A549 (cell line): ENCODE results near the gene MYO10. TPM values are rescaled to one million over a fixed set of nuclear protein-coding genes. Genes with fewer than 3 reads are reported as not detected.
"Not testable (repeated sequence)": the region's sequence is repeated elsewhere in the genome, so short reads cannot be mapped to it uniquely, and the experiment has no call there.

Experiments used
- ATAC-seq, 2 experiments: fragments of 200-7000 bp in 1 of 2; fragments of >200 bp in 1 of 2; cut with Nextera tagmentation in 1 of 2; cut with Tn5 transposase in 1 of 2; 3 replicates each; pipeline versions ENCODE4 v1.8.0 to v1.9.1; 2018 to 2020; ENCODE audit warnings: mild to moderate bottlenecking in 1 of 2, moderate library complexity in 1 of 2
- CTCF ChIA-PET: fragments of 300-600 bp; sonication (Branson Sonifier 250); formaldehyde crosslinking; extraction: SDS; loops from one replicate; lab custom pipeline; 2021; ENCODE audit warnings: antibody characterized with exemption, inconsistent platforms; lab: Yijun Ruan, JAX
- POLR2A ChIA-PET: fragments of 350-600 bp; formaldehyde crosslinking; extraction: SDS; loops from one replicate; lab custom pipeline; 2021; ENCODE audit warnings: antibody characterized with exemption, inconsistent platforms; lab: Yijun Ruan, JAX
- DNase-seq, 2 experiments: peaks; one replicate each; pipeline versions ENCODE4 v3.0.0 to v3.0.0-alpha.2; 2011 to 2016; ENCODE audit warnings: low read depth in 1 of 2, low spot score in 1 of 2
- FAIRE-seq: peaks from 2 replicates; lab custom pipeline; 2011; peaks lifted over from hg19 to GRCh38; lab: Jason Lieb, UNC
- H3K27ac ChIP-seq, 2 experiments: fragments of >200 bp; sonication (Bioruptor Twin); formaldehyde crosslinking; 3 replicates each; pipeline ENCODE4 v1.5.1; 2016 to 2017
- H3K4me1 ChIP-seq: fragments of >200 bp; sonication (Bioruptor Twin); formaldehyde crosslinking; 3 replicates; pipeline ENCODE4 v1.6.1; 2016
- H3K4me2 ChIP-seq: fragments of >200 bp; sonication (Bioruptor Twin); formaldehyde crosslinking; 3 replicates; pipeline ENCODE4 v1.6.1; 2016
- H3K4me3 ChIP-seq: fragments of >200 bp; sonication (Bioruptor Twin); formaldehyde crosslinking; 3 replicates; pipeline ENCODE4 v1.5.1; 2016
- H3K9me3 ChIP-seq: fragments of >200 bp; sonication (Bioruptor Twin); formaldehyde crosslinking; 3 replicates; pipeline ENCODE4 v1.6.1; 2016
- BHLHE40 ChIP-seq: IDR thresholded peaks from 2 replicates; pipeline ENCODE4 v1.6.1; 2012; ENCODE audit warnings: low read depth, low read length, inconsistent platforms
- CHD4 ChIP-seq: fragments of 200-600 bp; sonication (generic); IDR thresholded peaks from 2 replicates; pipeline ENCODE4 v1.6.1; 2016; ENCODE audit warnings: antibody characterized with exemption, mild to moderate bottlenecking, borderline replicate concordance
- E2F6 ChIP-seq: IDR thresholded peaks from 2 replicates; pipeline ENCODE4 v1.6.1; 2012; ENCODE audit warnings: low read depth, borderline replicate concordance
- EHMT2 ChIP-seq: fragments of 200-600 bp; sonication (generic); IDR thresholded peaks from 2 replicates; pipeline ENCODE4 v1.6.1; 2016; ENCODE audit warnings: antibody characterized with exemption, low read depth, mild to moderate bottlenecking, moderate library complexity
- USF2 ChIP-seq: fragments of 450-650 bp; IDR thresholded peaks from 2 replicates; pipeline ENCODE4 v1.6.1; 2014; ENCODE audit warnings: antibody characterized with exemption
- ZFP36 ChIP-seq: fragments of 450-650 bp; IDR thresholded peaks from 2 replicates; pipeline ENCODE4 v1.6.1; 2014; ENCODE audit warnings: borderline replicate concordance; ENCODE audit not compliant: partially characterized antibody
- WGBS: methylation state at CpG from one replicate; pipeline ENCODE4 v1.1.6; 2017; ENCODE audit errors: missing lambda C conversion rate; 5-methylcytosine and 5-hydroxymethylcytosine counted together
- polyA plus RNA-seq, 4 experiments: library from polyadenylated mRNA; depleted of rRNA in 3 of 4; stranded (reverse); fragments of >200 nt; fragmentation: RNase III in 1 of 4; extraction: RNeasy Plus Mini Kit Qiagen cat#74134 plus additional on column Dnase treatment in 1 of 4; gene quantifications; 2 replicates in 3 of 4; 3 replicates in 1 of 4; pipeline ENCODE4 v1.2.3, GENCODE V29; 2011 to 2017
- TF ChIP-seq, protein P1 (sequence below): fragments of 200-600 bp; sonication (generic); IDR thresholded peaks from 2 replicates; pipeline ENCODE4 v1.6.1; 2016; ENCODE audit warnings: antibody characterized with exemption, mild to moderate bottlenecking, moderate library complexity

The MYO10 gene
- polyA plus RNA-seq, 2 of the 4 experiments (the other 2 are of a cell fraction), result 68.0 to 68.5 TPM

DNA sequence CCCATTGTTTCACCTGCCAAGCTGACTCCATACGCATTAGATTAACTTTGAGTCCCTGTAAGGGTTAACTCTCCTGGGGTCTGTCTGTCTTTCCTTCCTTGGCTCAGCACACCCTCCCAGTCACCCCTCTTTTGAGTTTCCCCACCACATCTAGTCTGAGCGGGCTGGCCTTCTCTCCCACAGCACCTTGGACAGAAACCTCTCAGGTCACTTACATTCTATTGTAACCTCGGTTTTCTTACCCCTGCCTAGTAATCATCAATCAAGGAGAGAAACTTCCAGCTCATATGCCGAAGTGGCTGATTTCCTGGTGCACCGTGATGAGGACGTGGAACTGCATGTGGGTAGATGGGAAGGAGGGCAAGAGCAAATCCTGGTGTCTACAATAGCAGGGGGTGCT, 102.1 kb downstream of the MYO10 start:
- Histone ChIP-seq H3K4me2 (no peak overlapping the region), H3K4me1 (peaks cover 31% of the 10 kb centered on the region; the same call in 2 of the 3 replicates), H3K4me3 (no peak overlapping the region)
- ATAC-seq, result no peak
- POLR2A ChIA-PET, result no interaction called here
- TF ChIP-seq, protein P1, sequence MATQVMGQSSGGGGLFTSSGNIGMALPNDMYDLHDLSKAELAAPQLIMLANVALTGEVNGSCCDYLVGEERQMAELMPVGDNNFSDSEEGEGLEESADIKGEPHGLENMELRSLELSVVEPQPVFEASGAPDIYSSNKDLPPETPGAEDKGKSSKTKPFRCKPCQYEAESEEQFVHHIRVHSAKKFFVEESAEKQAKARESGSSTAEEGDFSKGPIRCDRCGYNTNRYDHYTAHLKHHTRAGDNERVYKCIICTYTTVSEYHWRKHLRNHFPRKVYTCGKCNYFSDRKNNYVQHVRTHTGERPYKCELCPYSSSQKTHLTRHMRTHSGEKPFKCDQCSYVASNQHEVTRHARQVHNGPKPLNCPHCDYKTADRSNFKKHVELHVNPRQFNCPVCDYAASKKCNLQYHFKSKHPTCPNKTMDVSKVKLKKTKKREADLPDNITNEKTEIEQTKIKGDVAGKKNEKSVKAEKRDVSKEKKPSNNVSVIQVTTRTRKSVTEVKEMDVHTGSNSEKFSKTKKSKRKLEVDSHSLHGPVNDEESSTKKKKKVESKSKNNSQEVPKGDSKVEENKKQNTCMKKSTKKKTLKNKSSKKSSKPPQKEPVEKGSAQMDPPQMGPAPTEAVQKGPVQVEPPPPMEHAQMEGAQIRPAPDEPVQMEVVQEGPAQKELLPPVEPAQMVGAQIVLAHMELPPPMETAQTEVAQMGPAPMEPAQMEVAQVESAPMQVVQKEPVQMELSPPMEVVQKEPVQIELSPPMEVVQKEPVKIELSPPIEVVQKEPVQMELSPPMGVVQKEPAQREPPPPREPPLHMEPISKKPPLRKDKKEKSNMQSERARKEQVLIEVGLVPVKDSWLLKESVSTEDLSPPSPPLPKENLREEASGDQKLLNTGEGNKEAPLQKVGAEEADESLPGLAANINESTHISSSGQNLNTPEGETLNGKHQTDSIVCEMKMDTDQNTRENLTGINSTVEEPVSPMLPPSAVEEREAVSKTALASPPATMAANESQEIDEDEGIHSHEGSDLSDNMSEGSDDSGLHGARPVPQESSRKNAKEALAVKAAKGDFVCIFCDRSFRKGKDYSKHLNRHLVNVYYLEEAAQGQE, result peak; percentile 45; the same call in 1 of the 2 replicates
- TF ChIP-seq BHLHE40, result no peak
- TF ChIP-seq, all 56 proteins: peak for 1
- FAIRE-seq, result no peak
- Histone ChIP-seq H3K27ac (no peak overlapping the region), H3K9me3 (no peaks in the 10 kb centered on the region)
- CTCF ChIA-PET, result no interaction called here
- no peak for DNase-seq
- WGBS, result 91% methylated on average over 6 of the region's 6 CpGs

GRCh38 chr5:16831326-16831725, 104.8 kb downstream of the MYO10 start:
- ATAC-seq, POLR2A ChIA-PET, H3K4me3 ChIP-seq, H3K4me2 ChIP-seq, FAIRE-seq, H3K27ac ChIP-seq, DNase-seq, H3K9me3 ChIP-seq, CTCF ChIA-PET: not testable (repeated sequence)
- 95% methylated on average over 7 of the region's 7 CpGs for WGBS
- H3K4me1 ChIP-seq, result peaks cover 39% of the 10 kb centered on the region; the same call in 2 of the 3 replicates

- FAIRE-seq (no peak), ATAC-seq (no peak), DNase-seq (no peak)
- Histone ChIP-seq H3K4me1 (peaks cover 13% of the 10 kb centered on the region; the same call in 2 of the 3 replicates), H3K27ac (0 out of 6 replicates have a peak overlapping the region, but pooled peaks of 1 of the 2 experiments have one; percentile 15), H3K4me3 (no peak overlapping the region), H3K9me3 (no peaks in the 10 kb centered on the region), H3K4me2 (no peak overlapping the region)
- TF ChIP-seq E2F6 (no peak), CHD4 (no peak), EHMT2 (no peak), ZFP36 (peak; percentile 36), USF2 (no peak)
- TF ChIP-seq, protein P1, result no peak
- CTCF ChIA-PET, result interaction anchor here (0.7 to 1.2 kb wide), 4 partner anchors 15 to 372 kb away, joined by 3 to 4 read pairs (median 3); no protein-coding TSS in a partner anchor
- POLR2A ChIA-PET, result no interaction called here
- WGBS, result 91% methylated on average over 8 of the region's 8 CpGs
These were observed 108.3 kb downstream of the MYO10 start for GRCh38 chr5:16827755-16828154.
